ENCODE data around the gene ZDHHC16.

DNA sequence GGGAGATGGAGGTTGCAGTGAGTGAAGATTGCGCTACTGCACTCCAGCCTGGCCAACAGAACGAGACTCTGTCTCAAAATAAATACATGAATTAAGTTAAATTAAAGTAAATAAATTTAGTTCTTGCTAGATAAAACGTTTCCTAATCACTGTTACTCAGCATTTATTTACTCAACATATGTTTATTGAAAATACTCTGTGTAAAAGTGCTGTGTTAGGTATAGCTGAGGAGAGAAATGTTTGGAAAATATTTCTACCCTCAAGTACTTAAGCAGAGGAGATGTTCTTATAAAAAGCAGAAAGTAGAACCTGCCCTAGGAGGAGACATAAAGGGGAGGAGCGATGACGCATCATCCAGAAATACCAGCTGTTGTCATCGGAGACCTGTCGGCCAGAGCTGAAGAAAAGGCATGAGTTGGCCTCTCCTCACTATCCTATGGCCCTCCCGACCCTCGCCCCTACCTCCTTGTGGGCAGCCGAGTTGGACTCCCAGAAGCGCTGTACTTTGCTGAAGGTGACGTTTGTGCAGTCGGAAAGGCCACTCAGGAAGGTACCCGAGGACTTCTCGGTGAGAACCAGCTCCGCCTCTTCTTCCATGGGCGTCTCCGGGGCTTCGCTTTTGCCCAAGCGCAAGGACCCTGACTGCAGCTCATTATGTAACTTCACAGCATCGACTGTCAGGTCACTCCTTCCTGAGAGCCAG lies 46.0 kb upstream of the ZDHHC16 start:
- TF ChIP-seq POLR2A (IDR thresholded peaks at IDR 0.05; ENCODE audit: low read depth, low read length) (no peak), POLR2AphosphoS5 (IDR thresholded peaks at IDR 0.05; ENCODE audit: low read depth, low read length) (no peak), TAF1 (IDR thresholded peaks at IDR 0.05; ENCODE audit: low read depth, low read length) (no peak; the same call in 1 of the 2 replicates)
